Brain microvascular endothelial cell (primary cell): Measurements from ENCODE around the gene CST9.

Source experiments
- DNase-seq: peaks from one replicate; pipeline ENCODE4 v3.0.0-alpha.2; 2020
- H3K27ac ChIP-seq: fragments of 250-450 bp; sonication (Bioruptor Pico); 2 replicates; pipeline ENCODE4 v1.5.1; 2020; ENCODE audit warnings: mild to moderate bottlenecking, moderate library complexity
- H3K27me3 ChIP-seq: fragments of 250-450 bp; sonication (Bioruptor Pico); replicated peaks from 2 replicates; pipeline ENCODE4 v1.5.1; 2020; ENCODE audit warnings: mild to moderate bottlenecking
- H3K36me3 ChIP-seq: fragments of 250-450 bp; sonication (Bioruptor Pico); replicated peaks from 2 replicates; pipeline ENCODE4 v1.5.1; 2020; ENCODE audit warnings: mild to moderate bottlenecking
- H3K4me3 ChIP-seq: 2 replicates; pipeline ENCODE4 v1.5.1; 2011; ENCODE audit warnings: low read depth, mild to moderate bottlenecking, control low read depth, low read length, moderate library complexity
- CTCF ChIP-seq: IDR thresholded peaks from 2 replicates; pipeline ENCODE4 v1.5.1; 2011; ENCODE audit warnings: low read depth, mild to moderate bottlenecking, moderate library complexity, low read length, control low read depth, inconsistent platforms; ENCODE audit errors: missing control alignments
- in situ Hi-C: cut with HindIII; loops from 2 replicates; pipeline ENCODE4 v1.10.0; 2017; ENCODE audit warnings: low sequenced_read_pairs, low pct_ligation_motif_present

CST9 gene

GRCh38 chr20:23574977-23575376, 30.7 kb downstream of the CST9 start:
- in situ Hi-C loops: no loop called here
- H3K27me3 ChIP-seq: no peaks in the 10 kb centered on the region
- H3K4me3 ChIP-seq: no peak overlapping the region
- no peaks in the 10 kb centered on the region for H3K36me3 ChIP-seq
- DNase-seq: no peak
- no peak overlapping the region for H3K27ac ChIP-seq
- no peak for TF ChIP-seq CTCF

- TF ChIP-seq CTCF: no peak
- DNase-seq: no peak
- in situ Hi-C loops: no loop called here
- Histone ChIP-seq H3K27me3 (no peaks in the 10 kb centered on the region), H3K27ac (no peak overlapping the region), H3K36me3 (no peaks in the 10 kb centered on the region), H3K4me3 (no peak overlapping the region)
Observed at GRCh38 chr20:23570178-23570760, 35.4 kb downstream of the CST9 start.

- no peaks in the 10 kb centered on the region for H3K27me3 ChIP-seq
- in situ Hi-C loops: no loop called here
- TF ChIP-seq CTCF: no peak
- no peak overlapping the region for H3K4me3 ChIP-seq
- H3K27ac ChIP-seq: no peak overlapping the region
- H3K36me3 ChIP-seq: no peaks in the 10 kb centered on the region
- DNase-seq: no peak
Observed at GRCh38 chr20:23569570-23569969, 36.1 kb downstream of the CST9 start.

- H3K27ac ChIP-seq: no peak overlapping the region
- no peaks in the 10 kb centered on the region for H3K36me3 ChIP-seq
- H3K4me3 ChIP-seq: no peak overlapping the region
- no peaks in the 10 kb centered on the region for H3K27me3 ChIP-seq
- in situ Hi-C loops: no loop called here
- DNase-seq: no peak
- no peak for TF ChIP-seq CTCF
Observed at GRCh38 chr20:23568971-23569330, 36.8 kb downstream of the CST9 start.

- DNase-seq: no peak
- H3K27ac ChIP-seq: no peak within 1 kb of the TSS
- H3K36me3 ChIP-seq: no peaks in the 10 kb centered on the region
- no peaks in the 10 kb centered on the region for H3K27me3 ChIP-seq
- H3K4me3 ChIP-seq: no peak within 1 kb of the TSS
- in situ Hi-C loops: no loop called here
- TF ChIP-seq CTCF: no peak
Observed at GRCh38 chr20:23568320-23568970, 37.3 kb downstream of the CST9 start, which contains the start of gene CST9L. CST9L (minus strand) TSS chr20:23568484; CDS start chr20:23568450, 34 bp downstream.
